Naive thymus-derived CD4-positive, alpha-beta T cell (primary cell): Measurements from ENCODE around the gene PXDN. TPM values are rescaled to one million over a fixed set of nuclear protein-coding genes. Genes with fewer than 3 reads are reported as not detected.

Source experiments
- ATAC-seq: fragments of 150-1000 bp; cut with Tn5 transposase; 2 replicates; pipeline ENCODE4 v1.10.0; 2021; ENCODE audit warnings: mild to moderate bottlenecking, moderate library complexity
- CTCF ChIA-PET: fragments of 350-600 bp; sonication (Branson Sonifier 250); formaldehyde crosslinking; loops from one replicate; lab custom pipeline; 2021; ENCODE audit warnings: antibody characterized with exemption; lab: Charles Lee
- POLR2A ChIA-PET: fragments of 350-600 bp; sonication (Branson Sonifier 250); formaldehyde crosslinking; loops from one replicate; lab custom pipeline; 2021; ENCODE audit warnings: antibody characterized with exemption, inconsistent platforms; lab: Charles Lee
- DNase-seq, 9 donors: peaks; one replicate each; pipeline versions ENCODE4 v3.0.0 to v3.0.0-alpha.2; 2020 to 2022; ENCODE audit warnings: mixed read lengths in 1 of 9
- H3K27ac ChIP-seq: one replicate; pipeline ENCODE4 v1.7.0; 2013; ENCODE audit warnings: mild to moderate bottlenecking, low read depth, low read length, moderate library complexity
- H3K27me3 ChIP-seq, 2 donors: one replicate each; pipeline ENCODE4 v1.7.0; 2013; ENCODE audit warnings: low read length in 2 of 2, mild to moderate bottlenecking in 2 of 2, moderate library complexity in 2 of 2; ENCODE audit not compliant: control insufficient read depth in 2 of 2, insufficient read depth in 2 of 2
- H3K36me3 ChIP-seq, 3 experiments: 1 replicate in 2 of 3; 2 replicates in 1 of 3; pipeline ENCODE4 v1.7.0; 2013; ENCODE audit warnings: low read length in 3 of 3, mild to moderate bottlenecking in 3 of 3, moderate library complexity in 1 of 3; ENCODE audit not compliant: insufficient read depth in 3 of 3, control insufficient read depth in 2 of 3
- H3K4me1 ChIP-seq, 2 donors: one replicate each; pipeline ENCODE4 v1.7.0; 2013; ENCODE audit warnings: low read length in 2 of 2, mild to moderate bottlenecking in 2 of 2, moderate library complexity in 1 of 2; ENCODE audit not compliant: control insufficient read depth in 2 of 2, insufficient read depth in 2 of 2
- H3K4me3 ChIP-seq: 2 replicates; pipeline ENCODE4 v1.7.0; 2013; ENCODE audit warnings: mild to moderate bottlenecking, low read length
- H3K9me3 ChIP-seq, 3 experiments: 1 replicate in 2 of 3; 2 replicates in 1 of 3; pipeline ENCODE4 v1.7.0; 2013; ENCODE audit warnings: low read length in 3 of 3; ENCODE audit not compliant: control insufficient read depth in 2 of 3
- H3K27ac Mint-ChIP-seq, 9 donors: one replicate each; pipeline ENCODE4 v1.8.0; 2020 to 2022; ENCODE audit warnings: mixed read lengths in 9 of 9, mild to moderate bottlenecking in 8 of 9, moderate library complexity in 5 of 9, inconsistent platforms in 2 of 9
- H3K27me3 Mint-ChIP-seq, 5 donors: one replicate each; pipeline ENCODE4 v1.8.0; 2021 to 2022; ENCODE audit warnings: mixed read lengths in 5 of 5, mild to moderate bottlenecking in 1 of 5
- H3K36me3 Mint-ChIP-seq, 5 donors: one replicate each; pipeline ENCODE4 v1.8.0; 2020 to 2022; ENCODE audit warnings: mixed read lengths in 5 of 5, mild to moderate bottlenecking in 3 of 5, inconsistent platforms in 1 of 5
- H3K4me1 Mint-ChIP-seq, 7 donors: one replicate each; pipeline ENCODE4 v1.8.0; 2020 to 2022; ENCODE audit warnings: mixed read lengths in 7 of 7, mild to moderate bottlenecking in 3 of 7, inconsistent platforms in 1 of 7
- H3K4me3 Mint-ChIP-seq, 10 donors: one replicate each; pipeline ENCODE4 v1.8.0; 2020 to 2022; ENCODE audit warnings: mild to moderate bottlenecking in 10 of 10, mixed read lengths in 10 of 10, moderate library complexity in 6 of 10, inconsistent platforms in 2 of 10
- H3K9me3 Mint-ChIP-seq, 11 donors: one replicate each; pipeline ENCODE4 v1.8.0; 2020 to 2022; ENCODE audit warnings: mixed read lengths in 11 of 11, mild to moderate bottlenecking in 4 of 11, inconsistent platforms in 1 of 11, moderate library complexity in 1 of 11
- intact Hi-C, 2 donors: fragments of 100-400 bp; cut with micrococcal nuclease; formaldehyde crosslinking; loops; one replicate each; pipeline ENCODE4 v1.15.1; 2023
- polyA plus RNA-seq, 2 donors: library from polyadenylated mRNA; unstranded; fragments of 300-500 nt; fragmentation: Illumina TruSeq; gene quantifications; one replicate each; pipeline ENCODE4 v1.2.3, GENCODE V29; 2021
- total RNA-seq, 6 experiments: library from RNA in 5 of 6; stranded (reverse) in 5 of 6; gene quantifications; 1 replicate in 5 of 6; 2 replicates in 1 of 6; pipeline ENCODE4 v1.2.3 and lab custom pipeline; 2021 to 2026

The PXDN gene
- total and polyA plus RNA-seq, 7 experiments from 2014 or later = 0.47 to 3.1 (median 1.00) TPM; not detected in 3

GRCh38 chr2:1633092-1633671 lies 111.1 kb downstream of the PXDN start:
- Mint-ChIP-seq H3K36me3 (no peaks in the 10 kb centered on the region), H3K27me3 (peaks cover 2 to 15% (median 9%) of the 10 kb centered on the region in 5 donors), H3K27ac (no peak overlapping the region), H3K4me1 (no peaks in the 10 kb centered on the region), H3K4me3 (no peak overlapping the region), H3K9me3 (no peaks in the 10 kb centered on the region)
- no peaks in the 10 kb centered on the region for H3K9me3 ChIP-seq
- intact Hi-C loops = no loop called here
- no peaks in the 10 kb centered on the region for H3K27me3 ChIP-seq
- ChIA-PET CTCF (no interaction called here), POLR2A (no interaction called here)
- H3K27ac ChIP-seq = no peak overlapping the region
- no peak for ATAC-seq
- DNase-seq = no peak
- no peak overlapping the region for H3K4me3 ChIP-seq
- no peaks in the 10 kb centered on the region for H3K4me1 ChIP-seq
- no peaks in the 10 kb centered on the region for H3K36me3 ChIP-seq

- no peak overlapping the region for H3K27ac ChIP-seq
- H3K4me1 ChIP-seq = no peaks in the 10 kb centered on the region
- no peak overlapping the region for H3K4me3 Mint-ChIP-seq
- POLR2A ChIA-PET = no interaction called here
- H3K36me3 ChIP-seq = no peaks in the 10 kb centered on the region
- no peaks in the 10 kb centered on the region for H3K27me3 ChIP-seq
- intact Hi-C loops = no loop called here
- CTCF ChIA-PET = no interaction called here
- H3K4me3 ChIP-seq = no peak overlapping the region
- H3K36me3 Mint-ChIP-seq = no peaks in the 10 kb centered on the region
- H3K9me3 ChIP-seq = no peaks in the 10 kb centered on the region
- no peaks in the 10 kb centered on the region for H3K9me3 Mint-ChIP-seq
- no peaks in the 10 kb centered on the region for H3K4me1 Mint-ChIP-seq
- ATAC-seq (peak; percentile 28), DNase-seq (no peak)
- peaks cover 2 to 15% (median 9%) of the 10 kb centered on the region in 5 donors for H3K27me3 Mint-ChIP-seq
- no peak overlapping the region for H3K27ac Mint-ChIP-seq
Measured at GRCh38 chr2:1632510-1632909, 111.8 kb downstream of the PXDN start.

GRCh38 chr2:1632002-1632348 lies 112.3 kb downstream of the PXDN start:
- CTCF ChIA-PET = no interaction called here

GRCh38 chr2:1631292-1632001 lies 112.9 kb downstream of the PXDN start:
- CTCF ChIA-PET = no interaction called here
- ATAC-seq = no peak
- peaks cover 4 to 14% (median 11%) of the 10 kb centered on the region in 5 donors for H3K27me3 Mint-ChIP-seq

More at GRCh38 chr2:1632002-1632348, 112.3 kb downstream of the PXDN start:
- H3K4me3 ChIP-seq = no peak overlapping the region
- no peaks in the 10 kb centered on the region for H3K27me3 ChIP-seq
- intact Hi-C loops = no loop called here
- H3K4me1 ChIP-seq = no peaks in the 10 kb centered on the region
- no peak for DNase-seq
- Mint-ChIP-seq H3K4me1 (no peaks in the 10 kb centered on the region), H3K9me3 (no peaks in the 10 kb centered on the region), H3K36me3 (no peaks in the 10 kb centered on the region), H3K4me3 (no peak overlapping the region), H3K27ac (no peak overlapping the region), H3K27me3 (peaks cover 4 to 15% (median 9%) of the 10 kb centered on the region in 5 donors)
- H3K9me3 ChIP-seq = no peaks in the 10 kb centered on the region
- H3K27ac ChIP-seq = no peak overlapping the region
- no peaks in the 10 kb centered on the region for H3K36me3 ChIP-seq
- POLR2A ChIA-PET = no interaction called here
- ATAC-seq = no peak

GRCh38 chr2:1628893-1629292 lies 115.4 kb downstream of the PXDN start:
- Mint-ChIP-seq H3K9me3 (no peaks in the 10 kb centered on the region), H3K36me3 (no peaks in the 10 kb centered on the region), H3K4me1 (peaks cover 0 to 2% (median 0%) of the 10 kb centered on the region in 7 donors), H3K27ac (no peak overlapping the region), H3K4me3 (no peak overlapping the region), H3K27me3 (peaks cover 5 to 15% (median 11%) of the 10 kb centered on the region in 5 donors)
- Histone ChIP-seq H3K27me3 (no peaks in the 10 kb centered on the region), H3K9me3 (no peaks in the 10 kb centered on the region), H3K27ac (no peak overlapping the region), H3K36me3 (no peaks in the 10 kb centered on the region), H3K4me3 (no peak overlapping the region), H3K4me1 (no peaks in the 10 kb centered on the region)
- POLR2A ChIA-PET = no interaction called here
- ATAC-seq (no peak), DNase-seq (no peak)
- CTCF ChIA-PET = no interaction called here
- intact Hi-C loops = no loop called here

More at GRCh38 chr2:1631292-1632001, 112.9 kb downstream of the PXDN start:
- H3K4me1 ChIP-seq = no peaks in the 10 kb centered on the region
- DNase-seq = no peak
- no peak overlapping the region for H3K27ac ChIP-seq
- no peaks in the 10 kb centered on the region for H3K36me3 ChIP-seq
- H3K27ac Mint-ChIP-seq = no peak overlapping the region
- no peaks in the 10 kb centered on the region for H3K9me3 ChIP-seq
- no peaks in the 10 kb centered on the region for H3K36me3 Mint-ChIP-seq
- H3K4me3 ChIP-seq = no peak overlapping the region
- H3K4me3 Mint-ChIP-seq = no peak overlapping the region
- H3K27me3 ChIP-seq = no peaks in the 10 kb centered on the region
- POLR2A ChIA-PET = no interaction called here
- no peaks in the 10 kb centered on the region for H3K4me1 Mint-ChIP-seq
- intact Hi-C loops = no loop called here
- no peaks in the 10 kb centered on the region for H3K9me3 Mint-ChIP-seq

GRCh38 chr2:1627628-1628381 lies 116.5 kb downstream of the PXDN start:
- intact Hi-C loops = no loop called here
- Mint-ChIP-seq H3K9me3 (peaks cover 0 to 3% (median 0%) of the 10 kb centered on the region in 11 donors), H3K4me1 (peaks cover 0 to 2% (median 0%) of the 10 kb centered on the region in 7 donors), H3K4me3 (no peak overlapping the region), H3K36me3 (no peaks in the 10 kb centered on the region), H3K27me3 (peaks cover 5 to 15% (median 8%) of the 10 kb centered on the region in 5 donors), H3K27ac (no peak overlapping the region)
- H3K27ac ChIP-seq = no peak overlapping the region
- POLR2A ChIA-PET = no interaction called here
- CTCF ChIA-PET = no interaction called here
- no peaks in the 10 kb centered on the region for H3K36me3 ChIP-seq
- no peaks in the 10 kb centered on the region for H3K4me1 ChIP-seq
- H3K9me3 ChIP-seq = no peaks in the 10 kb centered on the region
- H3K4me3 ChIP-seq = no peak overlapping the region
- H3K27me3 ChIP-seq = no peaks in the 10 kb centered on the region
- ATAC-seq (no peak), DNase-seq (no peak)
